Loucy (cell line): ENCODE measurements around the gene DDX25.

Experiments used
- EZH2phosphoT487 ChIP-seq: fragments of 200-600 bp; IDR thresholded peaks from 2 replicates; pipeline ENCODE4 v1.6.1; 2018; ENCODE audit warnings: antibody characterized with exemption, mild to moderate bottlenecking, moderate library complexity, borderline replicate concordance
- TF ChIP-seq, protein P1 (sequence below): fragments of 200-600 bp; sonication (generic); conservative IDR thresholded peaks from 2 replicates; pipeline ENCODE4 v1.5.1; 2014; ENCODE audit warnings: mild to moderate bottlenecking, antibody characterized with exemption, low read length

DNA sequence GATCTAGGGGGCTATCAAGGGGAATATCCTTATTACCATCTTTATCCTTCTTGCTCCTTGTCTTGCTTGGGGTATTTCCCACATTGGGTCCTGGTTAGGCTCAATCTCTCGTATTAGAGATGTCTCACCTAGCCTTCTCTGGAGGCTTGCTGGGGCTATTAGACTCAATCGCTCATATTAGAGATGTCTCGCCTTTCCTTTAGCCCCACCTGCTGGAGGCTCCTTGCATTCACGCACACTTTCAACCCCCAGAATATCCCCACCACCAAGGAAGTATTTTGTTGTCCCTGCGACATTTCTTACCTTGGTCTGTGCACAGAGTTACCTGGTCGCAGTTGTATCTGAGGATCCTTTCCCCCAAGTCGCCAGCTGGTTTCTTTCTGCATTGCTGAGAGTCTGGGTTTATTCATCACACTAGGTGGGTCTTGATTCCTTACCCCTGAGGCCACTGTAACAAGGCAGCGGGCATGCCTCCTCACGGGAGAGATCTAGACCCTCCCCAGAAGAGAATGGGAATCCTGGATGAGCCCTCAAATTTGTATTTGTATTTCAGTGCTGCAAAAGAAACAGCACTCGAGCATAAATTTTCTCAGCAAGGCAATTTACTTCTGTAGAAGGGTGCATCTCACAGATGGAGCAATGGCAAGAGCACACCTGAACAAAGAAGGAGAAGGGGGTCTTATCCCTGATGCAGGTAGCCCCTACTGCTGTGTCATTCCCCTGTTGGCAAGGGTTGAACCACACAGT, 32.7 kb upstream of the DDX25 start:
- TF ChIP-seq, protein P1, sequence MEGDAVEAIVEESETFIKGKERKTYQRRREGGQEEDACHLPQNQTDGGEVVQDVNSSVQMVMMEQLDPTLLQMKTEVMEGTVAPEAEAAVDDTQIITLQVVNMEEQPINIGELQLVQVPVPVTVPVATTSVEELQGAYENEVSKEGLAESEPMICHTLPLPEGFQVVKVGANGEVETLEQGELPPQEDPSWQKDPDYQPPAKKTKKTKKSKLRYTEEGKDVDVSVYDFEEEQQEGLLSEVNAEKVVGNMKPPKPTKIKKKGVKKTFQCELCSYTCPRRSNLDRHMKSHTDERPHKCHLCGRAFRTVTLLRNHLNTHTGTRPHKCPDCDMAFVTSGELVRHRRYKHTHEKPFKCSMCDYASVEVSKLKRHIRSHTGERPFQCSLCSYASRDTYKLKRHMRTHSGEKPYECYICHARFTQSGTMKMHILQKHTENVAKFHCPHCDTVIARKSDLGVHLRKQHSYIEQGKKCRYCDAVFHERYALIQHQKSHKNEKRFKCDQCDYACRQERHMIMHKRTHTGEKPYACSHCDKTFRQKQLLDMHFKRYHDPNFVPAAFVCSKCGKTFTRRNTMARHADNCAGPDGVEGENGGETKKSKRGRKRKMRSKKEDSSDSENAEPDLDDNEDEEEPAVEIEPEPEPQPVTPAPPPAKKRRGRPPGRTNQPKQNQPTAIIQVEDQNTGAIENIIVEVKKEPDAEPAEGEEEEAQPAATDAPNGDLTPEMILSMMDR: peak; percentile 82
- no peak for TF ChIP-seq EZH2phosphoT487
